Fibroblast of lung (primary cell): ENCODE measurements around the gene ZNF296. TPM values are rescaled to one million over a fixed set of nuclear protein-coding genes. Genes with fewer than 3 reads are reported as not detected.
A peak's percentile ranks its signal among the peaks of the same experiment; 100 is the strongest.

Source experiments
- DNase-seq, 2 donors: peaks; one replicate each; pipeline versions ENCODE4 v3.0.0 to v3.0.0-alpha.2; 2010; ENCODE audit warnings: low read depth in 2 of 2
- H2AFZ ChIP-seq: 2 replicates; pipeline ENCODE4 v1.5.1; 2012; ENCODE audit warnings: low read length, control low read depth, inconsistent platforms
- H3K27ac ChIP-seq: 2 replicates; pipeline ENCODE4 v1.5.1; 2011; ENCODE audit warnings: low read length, control low read depth; ENCODE audit not compliant: insufficient read depth
- H3K27me3 ChIP-seq: 2 replicates; pipeline ENCODE4 v1.5.1; 2011; ENCODE audit warnings: mild to moderate bottlenecking, low read length; ENCODE audit not compliant: control insufficient read depth, insufficient read depth
- H3K36me3 ChIP-seq: 2 replicates; pipeline ENCODE4 v1.5.1; 2011; ENCODE audit warnings: low read length; ENCODE audit not compliant: control insufficient read depth, insufficient read depth
- H3K4me1 ChIP-seq: 2 replicates; pipeline ENCODE4 v1.5.1; 2011; ENCODE audit warnings: low read length; ENCODE audit not compliant: control insufficient read depth, insufficient read depth; ENCODE audit errors: extremely low read depth
- H3K4me2 ChIP-seq: 2 replicates; pipeline ENCODE4 v1.5.1; 2011; ENCODE audit warnings: low read length, control low read depth; ENCODE audit not compliant: insufficient read depth; ENCODE audit errors: extremely low read depth
- H3K4me3 ChIP-seq, 4 experiments: fragments of 200-600 bp in 1 of 4; sonication (generic) in 1 of 4; replicated peaks in 1 of 4; 2 replicates each; pipeline ENCODE4 v1.5.1; 2011 to 2016; ENCODE audit warnings: low read length in 4 of 4, low read depth in 3 of 4, mild to moderate bottlenecking in 3 of 4, control low read depth in 2 of 4, inconsistent platforms in 1 of 4, mixed read lengths in 1 of 4; ENCODE audit not compliant: insufficient read depth in 1 of 4; ENCODE audit errors: control extremely low read depth in 1 of 4
- H3K79me2 ChIP-seq: 2 replicates; pipeline ENCODE4 v1.5.1; 2012; ENCODE audit warnings: mild to moderate bottlenecking, low read length, inconsistent platforms; ENCODE audit not compliant: control insufficient read depth, insufficient read depth
- H3K9ac ChIP-seq: 2 replicates; pipeline ENCODE4 v1.5.1; 2011; ENCODE audit warnings: mild to moderate bottlenecking, low read length, control low read depth; ENCODE audit not compliant: insufficient read depth
- H3K9me3 ChIP-seq: 2 replicates; pipeline ENCODE4 v1.5.1; 2012; ENCODE audit warnings: low read depth, low read length; ENCODE audit not compliant: control insufficient read depth, insufficient read depth
- H4K20me1 ChIP-seq: 2 replicates; pipeline ENCODE4 v1.5.1; 2011; ENCODE audit warnings: low read length; ENCODE audit not compliant: control insufficient read depth, insufficient read depth; ENCODE audit errors: extremely low read depth
- CTCF ChIP-seq, 2 donors: IDR thresholded peaks in 1 of 2; conservative IDR thresholded peaks in 1 of 2; 1 replicate in 1 of 2; 2 replicates in 1 of 2; pipeline ENCODE4 v1.5.1; 2011 to 2012; ENCODE audit warnings: low read length in 2 of 2, control low read depth in 1 of 2, inconsistent platforms in 1 of 2, low read depth in 1 of 2, mild to moderate bottlenecking in 1 of 2
- EZH2 ChIP-seq: IDR thresholded peaks from 2 replicates; pipeline ENCODE4 v1.5.1; 2012; ENCODE audit warnings: low read length, control low read depth, mild to moderate bottlenecking; ENCODE audit errors: missing control alignments
- polyA minus RNA-seq: library from RNA; depleted of rRNA, polyadenylated mRNA; stranded (reverse); fragments of >200 nt; gene quantifications from 2 replicates; pipeline ENCODE4 v1.2.3, GENCODE V29; 2011; ENCODE audit warnings: low replicate concordance
- polyA plus RNA-seq, 2 donors: library from polyadenylated mRNA; depleted of rRNA in 1 of 2; stranded (reverse) in 1 of 2; unstranded in 1 of 2; fragments of >200 nt; gene quantifications; 2 replicates each; pipeline ENCODE4 v1.2.1, GENCODE V29; 2011 to 2012; ENCODE audit warnings: missing spikeins in 1 of 2
- total RNA-seq: library from RNA; depleted of rRNA; stranded (reverse); fragments of >200 nt; gene quantifications from 2 replicates; pipeline ENCODE4 v1.2.1, GENCODE V29; 2014

The ZNF296 gene
- not detected in 2 replicates for total RNA-seq
- polyA plus RNA-seq, result 0.03 and 0.08 TPM in 2 replicates
- 0.23 and 0.58 TPM in 2 replicates for polyA plus RNA-seq (2012)
- 0.19 and 0.24 TPM in 2 replicates for polyA minus RNA-seq

DNA sequence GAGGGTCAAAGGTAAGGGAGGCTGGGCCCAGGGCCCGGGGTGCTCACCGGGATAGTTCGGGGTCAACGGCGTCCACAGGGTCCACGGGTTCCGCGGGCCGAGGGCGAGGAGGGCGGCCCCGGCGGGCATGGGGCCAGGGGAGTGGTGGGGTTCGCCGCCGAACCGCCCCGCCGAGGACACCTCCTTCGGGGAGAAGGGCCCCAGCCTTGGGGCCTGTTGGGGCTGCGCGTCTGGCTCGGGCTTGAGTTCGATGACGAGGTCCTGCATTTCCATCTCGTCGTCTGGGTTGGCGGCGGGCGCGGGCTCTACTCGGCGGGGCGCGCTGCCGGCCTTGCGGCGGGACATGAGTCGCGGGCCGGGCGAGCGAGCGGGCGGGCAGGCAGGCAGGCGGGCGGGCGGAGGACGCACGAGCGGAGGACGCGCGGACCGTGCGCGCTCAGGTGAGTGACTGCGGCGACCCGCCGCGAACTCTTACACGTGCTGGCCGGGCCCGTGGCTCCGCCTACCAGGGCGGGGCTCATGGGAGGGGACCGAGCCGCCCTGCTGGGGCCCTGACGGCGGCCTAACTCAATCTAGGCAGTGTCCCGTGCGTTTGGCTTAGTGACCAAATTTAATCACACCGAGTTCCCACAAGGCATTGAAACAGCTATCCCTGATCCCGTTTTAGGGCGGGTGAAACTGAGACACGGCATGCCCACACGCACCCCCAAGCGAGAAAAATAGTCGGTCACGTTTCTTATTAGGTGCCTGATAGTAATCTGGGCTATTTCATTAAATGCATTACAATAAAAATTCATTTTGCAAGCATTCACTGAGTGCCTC is at the start of gene ZNF296:
Gene ZNF296 (minus strand): TSS at position 450 of the 822 bp plus-strand sequence. CDS start 105 bp downstream, at position 345.
- H3K27ac ChIP-seq, result no peak within 1 kb of the TSS
- no peaks in the 10 kb centered on the region for H4K20me1 ChIP-seq
- no peaks in the 10 kb centered on the region for H3K9me3 ChIP-seq
- H3K4me3 ChIP-seq, result peak within 1 kb of the TSS; percentile 31 to 58 (median 44)
- peaks cover 7% of the 10 kb centered on the region for H3K36me3 ChIP-seq
- H3K9ac ChIP-seq, result peak within 1 kb of the TSS; percentile 42
- peaks cover 6% of the 10 kb centered on the region for H3K4me1 ChIP-seq
- peak within 1 kb of the TSS; percentile 78 for H3K4me2 ChIP-seq
- TF ChIP-seq EZH2, result no peak
- TF ChIP-seq CTCF (conservative IDR thresholded peaks at IDR 0.05 in 1 of 2, IDR thresholded peaks at IDR 0.05 in 1 of 2; ENCODE audit: low read depth in 1 of 2, low read length in 2 of 2), result no peak
- DNase-seq, result peak; percentile 25 to 43
- no peaks in the 10 kb centered on the region for H3K27me3 ChIP-seq
- peaks cover 19% of the 10 kb centered on the region for H3K79me2 ChIP-seq
- H2AFZ ChIP-seq, result peak within 1 kb of the TSS; percentile 49

- Histone ChIP-seq H4K20me1 (peaks cover 2% of the 10 kb centered on the region), H3K27ac (no peak overlapping the region), H3K36me3 (peaks cover 4% of the 10 kb centered on the region), H2AFZ (no peak overlapping the region), H3K9ac (no peak overlapping the region), H3K4me1 (no peaks in the 10 kb centered on the region), H3K4me2 (no peak overlapping the region), H3K27me3 (no peaks in the 10 kb centered on the region), H3K9me3 (no peaks in the 10 kb centered on the region), H3K79me2 (peaks cover 58% of the 10 kb centered on the region), H3K4me3 (no peak overlapping the region)
- DNase-seq, result no peak
- no peak for TF ChIP-seq EZH2
- no peak for TF ChIP-seq CTCF (conservative IDR thresholded peaks at IDR 0.05 in 1 of 2, IDR thresholded peaks at IDR 0.05 in 1 of 2; ENCODE audit: low read depth in 1 of 2, low read length in 2 of 2)
Measured at GRCh38 chr19:45125360-45125759, 49.1 kb upstream of the ZNF296 start.

DNA sequence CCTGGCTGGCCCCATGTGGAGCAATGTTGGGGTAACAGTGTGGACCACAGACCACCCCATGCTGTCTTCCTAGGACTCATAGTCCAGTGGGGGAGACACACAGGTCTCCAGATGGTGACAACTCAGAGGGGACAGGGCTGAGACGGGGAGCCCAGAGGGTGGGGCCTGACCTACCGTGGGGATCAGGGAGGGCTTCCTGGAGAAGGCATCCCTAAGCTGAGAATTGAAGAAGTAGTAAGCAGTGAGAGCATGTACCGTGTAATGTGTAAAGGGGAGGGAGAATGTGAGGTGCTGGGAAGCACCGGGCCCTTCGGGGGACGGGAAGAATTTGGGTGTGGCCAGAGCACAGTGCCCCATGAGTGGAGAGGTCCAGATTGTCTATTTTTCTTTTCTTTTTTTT is 47.7 kb upstream of the ZNF296 start:
- Histone ChIP-seq H3K27me3 (no peaks in the 10 kb centered on the region), H3K36me3 (peaks cover 1% of the 10 kb centered on the region), H3K9ac (no peak overlapping the region), H3K79me2 (peaks cover 59% of the 10 kb centered on the region), H3K4me2 (no peak overlapping the region), H3K9me3 (no peaks in the 10 kb centered on the region), H3K4me3 (no peak overlapping the region), H2AFZ (no peak overlapping the region), H3K27ac (no peak overlapping the region), H3K4me1 (no peaks in the 10 kb centered on the region), H4K20me1 (peaks cover 2% of the 10 kb centered on the region)
- DNase-seq, result no peak
- TF ChIP-seq CTCF (conservative IDR thresholded peaks at IDR 0.05 in 1 of 2, IDR thresholded peaks at IDR 0.05 in 1 of 2; ENCODE audit: low read depth in 1 of 2, low read length in 2 of 2) (no peak), EZH2 (no peak)
